Psoas muscle (tissue), 8 donors: ENCODE measurements around the gene CAMKMT. TPM values are rescaled to one million over a fixed set of nuclear protein-coding genes. Genes with fewer than 3 reads are reported as not detected.

Source experiments
- ATAC-seq, 4 donors: fragments of 200-7000 bp; cut with Tn5 transposase; one replicate each; pipeline ENCODE4 v1.9.1; 2020; ENCODE audit warnings: moderate library complexity in 3 of 4, mild to moderate bottlenecking in 2 of 4
- DNase-seq, 2 donors: peaks; one replicate each; pipeline ENCODE4 v3.0.0-alpha.2; 2020
- H3K27ac ChIP-seq: fragments of 200-600 bp; one replicate; pipeline ENCODE4 v1.8.0; 2022
- H3K27me3 ChIP-seq, 3 donors: fragments of 200-600 bp in 1 of 3; one replicate each; pipeline versions ENCODE4 v1.6.1 to v1.8.0; 2013 to 2022; ENCODE audit warnings: low read length in 2 of 3, mild to moderate bottlenecking in 2 of 3, moderate library complexity in 1 of 3; ENCODE audit not compliant: insufficient read depth in 3 of 3
- H3K36me3 ChIP-seq, 2 donors: fragments of 200-600 bp in 1 of 2; one replicate each; pipeline versions ENCODE4 v1.6.1 to v1.8.0; 2013 to 2022; ENCODE audit warnings: low read depth in 1 of 2, mild to moderate bottlenecking in 1 of 2, moderate library complexity in 1 of 2; ENCODE audit not compliant: insufficient read depth in 1 of 2
- H3K4me1 ChIP-seq: fragments of 200-600 bp; one replicate; pipeline ENCODE4 v1.8.0; 2022
- H3K4me3 ChIP-seq: fragments of 200-600 bp; one replicate; pipeline ENCODE4 v1.8.0; 2022; ENCODE audit warnings: mild to moderate bottlenecking
- H3K9me3 ChIP-seq: fragments of 200-600 bp; one replicate; pipeline ENCODE4 v1.8.0; 2022
- WGBS, 3 donors: extraction: QIAGEN DNeasy Blood & Tissue Kit; methylation state at CpG; one replicate each; pipeline versions ENCODE4 v1.1.6 to v1.1.7; 2013; 5-methylcytosine and 5-hydroxymethylcytosine counted together
- intact Hi-C, 2 donors: fragments of 100-400 bp; cut with DNase I; formaldehyde crosslinking; loops; one replicate each; pipeline versions ENCODE4 v1.11.0 to v1.14.2; 2022
- polyA plus RNA-seq, 3 donors: library from polyadenylated mRNA; stranded (reverse); fragments of 200-250 nt; gene quantifications; one replicate each; pipeline ENCODE4 v1.2.3, GENCODE V29; 2013
- total RNA-seq, 4 donors: library from RNA; stranded (reverse); fragmentation: NEBNext Ultra II Directional in 2 of 4; extraction: Animal tissue kit (Norgen Biotek cat#: 25700) in 2 of 4; gene quantifications; one replicate each; pipeline versions ENCODE4 v1.2.1 to v1.2.4, GENCODE V29; 2021 to 2023
- TF ChIP-seq, protein P1 (sequence below): fragments of 200-600 bp; IDR thresholded peaks from one replicate; pipeline ENCODE4 v1.8.0; 2022; ENCODE audit warnings: antibody characterized with exemption
- donor health status: healthy with polysubstance abuse.
- donor health status: DM: no; HTN: no; CAD: no; lungs with moderate emphysema.
- donor health status: Bipolar disorder and iron deficiency.
- donor health status: healthy.
- donor health status: DM: yes; HTN: yes; CAD: no.
- donor health status: DM: no; HTN: no; CAD: no.
- donor health status: DM: no; HTN: no; CAD: no.
- donor health status: DM: yes; HTN: yes; CAD: no.

The CAMKMT gene
- total and polyA plus RNA-seq, 7 donors: 2.8 to 7.3 (median 4.5) TPM

GRCh38 chr2:44620189-44620990 lies 258.6 kb downstream of the CAMKMT start:
- H3K4me1 ChIP-seq: peaks cover 19% of the 10 kb centered on the region
- no peak overlapping the region for H3K4me3 ChIP-seq
- ATAC-seq: no peak
- no peaks in the 10 kb centered on the region for H3K27me3 ChIP-seq
- TF ChIP-seq, protein P1, sequence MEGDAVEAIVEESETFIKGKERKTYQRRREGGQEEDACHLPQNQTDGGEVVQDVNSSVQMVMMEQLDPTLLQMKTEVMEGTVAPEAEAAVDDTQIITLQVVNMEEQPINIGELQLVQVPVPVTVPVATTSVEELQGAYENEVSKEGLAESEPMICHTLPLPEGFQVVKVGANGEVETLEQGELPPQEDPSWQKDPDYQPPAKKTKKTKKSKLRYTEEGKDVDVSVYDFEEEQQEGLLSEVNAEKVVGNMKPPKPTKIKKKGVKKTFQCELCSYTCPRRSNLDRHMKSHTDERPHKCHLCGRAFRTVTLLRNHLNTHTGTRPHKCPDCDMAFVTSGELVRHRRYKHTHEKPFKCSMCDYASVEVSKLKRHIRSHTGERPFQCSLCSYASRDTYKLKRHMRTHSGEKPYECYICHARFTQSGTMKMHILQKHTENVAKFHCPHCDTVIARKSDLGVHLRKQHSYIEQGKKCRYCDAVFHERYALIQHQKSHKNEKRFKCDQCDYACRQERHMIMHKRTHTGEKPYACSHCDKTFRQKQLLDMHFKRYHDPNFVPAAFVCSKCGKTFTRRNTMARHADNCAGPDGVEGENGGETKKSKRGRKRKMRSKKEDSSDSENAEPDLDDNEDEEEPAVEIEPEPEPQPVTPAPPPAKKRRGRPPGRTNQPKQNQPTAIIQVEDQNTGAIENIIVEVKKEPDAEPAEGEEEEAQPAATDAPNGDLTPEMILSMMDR: no peak
- 93 to 96% (median 95%) methylated on average over 2 of the region's 2 CpGs for WGBS, 3 donors
- H3K9me3 ChIP-seq: no peaks in the 10 kb centered on the region
- DNase-seq: no peak
- no peaks in the 10 kb centered on the region for H3K36me3 ChIP-seq
- intact Hi-C loops: no loop called here
- no peak overlapping the region for H3K27ac ChIP-seq

DNA sequence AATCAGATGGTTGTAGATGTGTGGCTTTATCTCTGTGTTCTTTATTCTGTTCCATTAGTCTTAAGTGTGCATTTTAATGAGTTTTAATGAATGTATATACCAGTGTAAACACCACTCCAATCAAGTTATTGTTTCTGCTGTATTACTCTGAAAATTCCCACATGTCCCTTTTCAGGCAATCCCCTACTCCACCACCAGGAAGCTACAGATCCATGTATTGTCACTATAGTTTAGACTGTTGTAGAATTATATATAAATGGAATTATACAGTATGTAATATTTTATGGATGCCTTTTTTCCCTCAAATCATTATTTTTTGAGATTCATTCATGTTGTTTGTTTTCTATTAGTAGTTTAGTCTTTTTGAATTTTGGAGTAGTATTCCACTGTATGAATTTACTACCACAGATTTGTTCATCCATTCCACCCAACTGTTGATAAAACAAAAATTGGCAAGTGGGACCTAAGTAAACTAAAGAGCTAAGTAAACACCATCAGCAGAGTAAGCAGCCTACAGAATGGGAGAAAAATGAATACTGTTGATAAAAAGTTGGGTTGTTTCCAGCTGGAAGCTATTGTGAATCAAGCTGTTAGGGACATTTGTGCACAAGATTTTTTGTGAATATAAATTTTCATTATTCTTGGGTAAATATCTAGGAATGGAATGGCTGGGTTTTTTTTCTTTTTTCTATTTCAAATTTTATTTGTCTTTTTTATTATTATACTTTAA lies 262.0 kb downstream of the CAMKMT start:
- H3K27ac ChIP-seq: no peak overlapping the region
- no peak overlapping the region for H3K4me3 ChIP-seq
- no peaks in the 10 kb centered on the region for H3K36me3 ChIP-seq
- H3K4me1 ChIP-seq: no peaks in the 10 kb centered on the region
- intact Hi-C loops: no loop called here
- DNase-seq: no peak
- no peaks in the 10 kb centered on the region for H3K9me3 ChIP-seq
- TF ChIP-seq, protein P1: no peak
- ATAC-seq: no peak
- H3K27me3 ChIP-seq: no peaks in the 10 kb centered on the region

- Histone ChIP-seq H3K36me3 (no peaks in the 10 kb centered on the region), H3K27ac (no peak overlapping the region), H3K4me1 (no peaks in the 10 kb centered on the region), H3K27me3 (no peaks in the 10 kb centered on the region), H3K4me3 (no peak overlapping the region), H3K9me3 (no peaks in the 10 kb centered on the region)
- DNase-seq (no peak), ATAC-seq (no peak)
- intact Hi-C loops: no loop called here
- TF ChIP-seq, protein P1: no peak
- WGBS, 3 donors: 91 to 97% (median 97%) methylated on average over 1 of the region's 1 CpG
Measured at GRCh38 chr2:44628297-44628696, 266.6 kb downstream of the CAMKMT start.

GRCh38 chr2:44632931-44633689 lies 271.4 kb downstream of the CAMKMT start:
- no peak overlapping the region for H3K4me3 ChIP-seq
- intact Hi-C loops: no loop called here
- H3K27me3 ChIP-seq: no peaks in the 10 kb centered on the region
- WGBS, 3 donors: 89 to 93% (median 91%) methylated on average over 4 of the region's 4 CpGs
- DNase-seq (no peak), ATAC-seq (no peak)
- no peaks in the 10 kb centered on the region for H3K4me1 ChIP-seq
- H3K9me3 ChIP-seq: peaks cover 7% of the 10 kb centered on the region
- TF ChIP-seq, protein P1: no peak
- no peak overlapping the region for H3K27ac ChIP-seq
- H3K36me3 ChIP-seq: no peaks in the 10 kb centered on the region
